BJ (cell line): ENCODE measurements around the gene KRTAP10-9. TPM values are rescaled to one million over a fixed set of nuclear protein-coding genes. Genes with fewer than 3 reads are reported as not detected.
"Not testable (repeated sequence)": the region's sequence is repeated elsewhere in the genome, so short reads cannot be mapped to it uniquely, and the experiment has no call there.

Experiments
- CTCF ChIA-PET: fragments of 350-600 bp; formaldehyde crosslinking; extraction: SDS; loops from one replicate; lab custom pipeline; 2021; ENCODE audit warnings: antibody characterized with exemption, inconsistent platforms; lab: Yijun Ruan, JAX
- POLR2A ChIA-PET: fragments of 300-600 bp; sonication (Branson Sonifier 250); formaldehyde crosslinking; extraction: SDS; loops from one replicate; lab custom pipeline; 2021; ENCODE audit warnings: antibody characterized with exemption; lab: Charles Lee
- DNase-seq: peaks from one replicate; pipeline ENCODE4 v3.0.0-alpha.2; 2011; ENCODE audit warnings: low read depth
- H3K27me3 ChIP-seq: 2 replicates; pipeline ENCODE4 v1.6.0; 2011; ENCODE audit warnings: low read length; ENCODE audit not compliant: control insufficient read depth, insufficient read depth
- H3K36me3 ChIP-seq: 2 replicates; pipeline ENCODE4 v1.5.1; 2011; ENCODE audit warnings: low read length; ENCODE audit not compliant: control insufficient read depth, insufficient read depth
- H3K4me3 ChIP-seq: 2 replicates; pipeline ENCODE4 v1.5.1; 2011; ENCODE audit warnings: low read depth, mild to moderate bottlenecking, control low read depth, low read length
- polyA plus RNA-seq: library from polyadenylated mRNA; depleted of rRNA; stranded (reverse); fragments of >200 nt; gene quantifications from 2 replicates; pipeline ENCODE4 v1.2.3, GENCODE V29; 2011
- TF ChIP-seq, protein P1 (sequence below): IDR thresholded peaks from 2 replicates; pipeline ENCODE4 v1.5.1; 2011; ENCODE audit warnings: low read depth, mild to moderate bottlenecking, control low read depth, inconsistent platforms, low read length, moderate library complexity; ENCODE audit not compliant: insufficient read depth

Gene KRTAP10-9
- polyA plus RNA-seq, 1 experiment: not detected

DNA sequence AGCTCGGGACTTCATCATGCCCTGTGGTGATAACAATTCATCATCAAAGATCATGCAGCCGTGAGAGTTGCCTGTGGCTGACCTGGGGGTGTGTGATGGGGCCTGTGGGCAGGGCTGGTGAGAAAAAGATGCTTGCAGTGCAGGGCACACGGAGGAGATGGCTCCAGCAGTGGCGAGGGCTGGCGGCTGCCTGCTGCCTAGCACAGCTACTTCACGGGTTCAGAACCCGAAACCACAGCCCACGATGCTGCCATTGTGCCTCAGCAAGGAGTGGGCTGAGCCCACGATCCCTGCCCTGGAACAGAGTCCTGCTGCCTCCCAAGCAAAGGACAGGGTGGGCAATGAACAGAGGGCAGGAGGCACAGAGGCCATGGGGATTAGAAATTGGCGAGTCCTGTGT, 631 bp upstream of the KRTAP10-9 start:
- ChIA-PET POLR2A (no interaction called here), CTCF (no interaction called here)
- no peaks in the 10 kb centered on the region for H3K36me3 ChIP-seq
- no peak for DNase-seq
- no peaks in the 10 kb centered on the region for H3K27me3 ChIP-seq
- H3K4me3 ChIP-seq: no peak overlapping the region
- TF ChIP-seq, protein P1, sequence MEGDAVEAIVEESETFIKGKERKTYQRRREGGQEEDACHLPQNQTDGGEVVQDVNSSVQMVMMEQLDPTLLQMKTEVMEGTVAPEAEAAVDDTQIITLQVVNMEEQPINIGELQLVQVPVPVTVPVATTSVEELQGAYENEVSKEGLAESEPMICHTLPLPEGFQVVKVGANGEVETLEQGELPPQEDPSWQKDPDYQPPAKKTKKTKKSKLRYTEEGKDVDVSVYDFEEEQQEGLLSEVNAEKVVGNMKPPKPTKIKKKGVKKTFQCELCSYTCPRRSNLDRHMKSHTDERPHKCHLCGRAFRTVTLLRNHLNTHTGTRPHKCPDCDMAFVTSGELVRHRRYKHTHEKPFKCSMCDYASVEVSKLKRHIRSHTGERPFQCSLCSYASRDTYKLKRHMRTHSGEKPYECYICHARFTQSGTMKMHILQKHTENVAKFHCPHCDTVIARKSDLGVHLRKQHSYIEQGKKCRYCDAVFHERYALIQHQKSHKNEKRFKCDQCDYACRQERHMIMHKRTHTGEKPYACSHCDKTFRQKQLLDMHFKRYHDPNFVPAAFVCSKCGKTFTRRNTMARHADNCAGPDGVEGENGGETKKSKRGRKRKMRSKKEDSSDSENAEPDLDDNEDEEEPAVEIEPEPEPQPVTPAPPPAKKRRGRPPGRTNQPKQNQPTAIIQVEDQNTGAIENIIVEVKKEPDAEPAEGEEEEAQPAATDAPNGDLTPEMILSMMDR: no peak

DNA sequence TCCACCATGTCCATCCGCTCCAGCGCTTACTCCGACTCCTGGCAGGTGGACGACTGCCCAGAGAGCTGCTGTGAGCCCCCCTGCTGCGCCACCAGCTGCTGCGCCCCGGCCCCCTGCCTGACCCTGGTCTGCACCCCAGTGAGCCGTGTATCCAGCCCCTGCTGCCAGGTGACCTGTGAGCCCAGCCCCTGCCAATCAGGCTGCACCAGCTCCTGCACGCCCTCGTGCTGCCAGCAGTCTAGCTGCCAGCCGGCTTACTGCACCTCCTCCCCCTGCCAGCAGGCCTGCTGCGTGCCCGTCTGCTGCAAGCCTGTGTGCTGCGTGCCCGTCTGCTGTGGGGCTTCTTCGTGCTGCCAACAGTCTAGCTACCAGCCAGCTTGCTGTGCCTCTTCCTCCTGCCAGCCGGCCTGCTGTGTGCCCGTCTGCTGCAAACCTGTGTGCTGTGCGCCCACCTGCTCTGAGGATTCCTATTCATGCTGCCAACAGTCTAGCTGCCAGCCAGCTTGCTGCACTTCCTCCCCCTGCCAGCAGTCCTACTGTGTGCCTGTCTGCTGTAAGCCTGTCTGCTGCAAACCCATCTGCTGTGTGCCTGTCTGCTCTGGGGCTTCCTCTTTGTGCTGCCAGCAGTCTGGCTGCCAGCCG, 409 bp downstream of the KRTAP10-9 start:
- H3K4me3 ChIP-seq, POLR2A ChIA-PET, H3K36me3 ChIP-seq, CTCF ChIA-PET, H3K27me3 ChIP-seq, DNase-seq: not testable (repeated sequence)

DNA sequence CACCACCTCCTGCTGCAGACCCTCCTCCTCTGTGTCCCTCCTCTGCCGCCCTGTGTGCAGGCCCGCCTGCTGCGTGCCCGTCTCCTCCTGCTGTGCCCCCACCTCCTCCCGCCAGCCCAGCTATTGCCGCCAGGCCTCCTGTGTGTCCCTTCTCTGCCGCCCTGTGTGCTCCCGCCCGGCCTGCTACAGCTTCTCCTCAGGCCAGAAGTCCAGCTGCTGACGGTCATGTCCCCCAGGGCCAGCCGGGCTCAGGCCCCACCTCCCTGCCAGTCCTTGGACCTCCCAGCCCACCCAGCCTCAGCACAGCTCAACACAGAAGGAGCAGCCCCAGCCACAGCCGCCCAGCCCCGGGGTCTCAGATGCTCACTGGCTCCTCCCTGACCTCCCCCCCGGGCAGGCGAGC, 939 bp downstream of the KRTAP10-9 start:
- DNase-seq, H3K4me3 ChIP-seq, H3K36me3 ChIP-seq, POLR2A ChIA-PET, CTCF ChIA-PET, H3K27me3 ChIP-seq: not testable (repeated sequence)

DNA sequence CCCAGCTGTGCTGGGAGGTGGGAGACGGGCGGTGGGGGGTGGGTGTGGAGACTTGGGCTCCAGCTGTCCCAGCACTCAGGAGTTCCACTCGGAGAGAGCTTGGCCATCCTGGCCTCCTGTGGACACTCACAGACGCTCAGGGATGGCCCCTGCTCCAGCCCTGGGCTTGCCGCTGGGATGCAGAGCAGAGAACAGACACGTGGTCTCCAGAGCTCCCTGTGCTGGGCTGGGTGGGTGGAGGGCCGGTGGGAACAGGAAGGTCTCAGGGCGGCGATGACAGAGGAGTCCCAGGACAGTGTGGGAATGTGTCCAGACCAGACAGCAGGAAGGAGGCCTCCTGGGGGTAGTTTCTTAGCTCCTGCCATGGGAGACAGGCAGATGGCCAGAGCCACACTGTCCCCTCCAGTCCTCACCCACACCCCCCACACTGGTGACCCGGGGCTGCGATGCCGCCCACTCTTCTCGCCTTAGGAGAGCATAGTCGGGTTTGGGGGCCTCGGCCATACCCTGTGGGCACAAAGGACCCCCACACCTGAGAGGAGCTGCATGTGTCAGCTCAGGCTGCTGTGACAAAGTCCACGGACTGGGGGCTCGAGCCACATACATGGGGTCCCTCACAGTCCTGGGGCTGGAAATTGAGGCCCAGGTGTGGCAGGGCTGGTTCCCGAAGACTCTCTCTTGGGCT, 2.0 kb downstream of the KRTAP10-9 start:
- POLR2A ChIA-PET: no interaction called here
- Histone ChIP-seq H3K4me3 (no peak overlapping the region), H3K36me3 (no peaks in the 10 kb centered on the region), H3K27me3 (no peaks in the 10 kb centered on the region)
- CTCF ChIA-PET: no interaction called here
- TF ChIP-seq, protein P1: no peak
- DNase-seq: no peak

DNA sequence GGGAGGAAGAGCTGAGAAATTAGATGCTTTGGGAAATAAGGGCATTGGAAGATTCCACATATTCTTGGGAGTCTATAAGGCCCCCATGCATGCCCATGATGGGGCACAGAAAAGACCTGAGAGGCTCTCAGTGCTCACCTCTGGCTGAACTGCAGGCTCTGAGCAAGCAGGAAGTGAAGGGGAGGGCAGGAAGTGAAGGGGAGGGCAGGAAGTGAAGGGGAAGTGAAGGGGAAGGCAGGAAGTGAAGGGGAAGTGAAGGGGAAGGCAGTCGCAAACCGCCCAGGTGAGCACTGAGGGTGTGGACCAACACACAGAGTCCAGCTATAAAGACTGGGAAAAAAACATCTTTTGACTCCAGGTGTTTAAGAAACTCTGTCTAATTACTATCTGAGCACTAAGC, 3.5 kb downstream of the KRTAP10-9 start:
- Histone ChIP-seq H3K27me3 (no peaks in the 10 kb centered on the region), H3K4me3 (no peak overlapping the region), H3K36me3 (no peaks in the 10 kb centered on the region)
- TF ChIP-seq, protein P1: no peak
- DNase-seq: no peak
- ChIA-PET CTCF (no interaction called here), POLR2A (no interaction called here)

DNA sequence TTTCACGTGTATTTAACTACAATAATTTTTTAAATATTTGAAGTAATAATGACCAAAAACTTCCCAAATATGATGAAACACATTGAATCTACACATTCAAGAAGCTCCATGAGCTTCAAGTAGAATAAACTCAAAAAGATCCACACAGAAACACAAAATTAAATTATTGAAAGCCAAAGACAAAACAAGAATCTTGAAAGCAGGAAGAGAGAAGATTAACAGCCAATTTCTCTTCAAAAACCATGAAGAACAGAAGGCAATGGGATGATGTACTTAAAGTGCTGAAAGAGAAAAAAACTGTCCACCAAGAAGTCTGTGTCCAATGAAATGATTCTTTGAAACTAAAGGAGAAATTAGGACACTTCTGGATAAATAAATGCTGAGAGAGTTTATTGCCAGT, 5.2 kb downstream of the KRTAP10-9 start:
- CTCF ChIA-PET: no interaction called here
- POLR2A ChIA-PET: no interaction called here
- TF ChIP-seq, protein P1: no peak
- no peaks in the 10 kb centered on the region for H3K27me3 ChIP-seq
- no peaks in the 10 kb centered on the region for H3K36me3 ChIP-seq
- no peak overlapping the region for H3K4me3 ChIP-seq
- DNase-seq: no peak
